NK-92 (cell line): Measurements from ENCODE around the gene MSI2.
"Not testable (repeated sequence)": the region's sequence is repeated elsewhere in the genome, so short reads cannot be mapped to it uniquely, and the experiment has no call there.

ENCODE experiments used
- DNase-seq: peaks from one replicate; lab custom pipeline; 2025; ENCODE audit not compliant: unreplicated experiment; lab: John Stamatoyannopoulos, UW

Gene MSI2

GRCh38 chr17:57495771-57496170 lies 239.4 kb downstream of the MSI2 start:
- DNase-seq: no peak

GRCh38 chr17:57496382-57496781 lies 240.1 kb downstream of the MSI2 start:
- no peak for DNase-seq

GRCh38 chr17:57498443-57498842 lies 242.1 kb downstream of the MSI2 start:
- DNase-seq: no peak

GRCh38 chr17:57499221-57499620 lies 242.9 kb downstream of the MSI2 start:
- DNase-seq: not testable (repeated sequence)

- DNase-seq: no peak
These were observed 243.3 kb downstream of the MSI2 start for GRCh38 chr17:57499648-57500049.

GRCh38 chr17:57501016-57501415 lies 244.7 kb downstream of the MSI2 start:
- no peak for DNase-seq

GRCh38 chr17:57502022-57502421 lies 245.7 kb downstream of the MSI2 start:
- no peak for DNase-seq

- DNase-seq: no peak
These were observed 246.5 kb downstream of the MSI2 start for GRCh38 chr17:57502811-57503241.

- no peak for DNase-seq
These were observed 247.9 kb downstream of the MSI2 start for GRCh38 chr17:57504208-57504607.

- DNase-seq: no peak
These were observed 249.8 kb downstream of the MSI2 start for GRCh38 chr17:57505841-57506773.

- DNase-seq: no peak
These were observed 250.4 kb downstream of the MSI2 start for GRCh38 chr17:57506774-57507127.

GRCh38 chr17:57507828-57508227 lies 251.5 kb downstream of the MSI2 start:
- DNase-seq: no peak

- DNase-seq: no peak
These were observed 252.3 kb downstream of the MSI2 start for GRCh38 chr17:57508671-57509070.

- no peak for DNase-seq
These were observed 255.3 kb downstream of the MSI2 start for GRCh38 chr17:57511475-57512123.

- no peak for DNase-seq
These were observed 255.9 kb downstream of the MSI2 start for GRCh38 chr17:57512258-57512657.

GRCh38 chr17:57512691-57513090 lies 256.4 kb downstream of the MSI2 start:
- DNase-seq: no peak

GRCh38 chr17:57513569-57513968 lies 257.2 kb downstream of the MSI2 start:
- no peak for DNase-seq

GRCh38 chr17:57514614-57515013 lies 258.3 kb downstream of the MSI2 start:
- no peak for DNase-seq

- DNase-seq: no peak
These were observed 259.4 kb downstream of the MSI2 start for GRCh38 chr17:57515662-57516211.

- DNase-seq: no peak
These were observed 260.2 kb downstream of the MSI2 start for GRCh38 chr17:57516290-57517230.

GRCh38 chr17:57517273-57517631 lies 260.9 kb downstream of the MSI2 start:
- DNase-seq: no peak
